Activated naive CD4-positive, alpha-beta T cell (primary cell): ENCODE data around the gene BTN1A1.
"Not testable (repeated sequence)": the region's sequence is repeated elsewhere in the genome, so short reads cannot be mapped to it uniquely, and the experiment has no call there.

Experiments
- DNase-seq, 4 experiments: peaks; one replicate each; lab custom pipeline; 2025; lab: John Stamatoyannopoulos, UW

The BTN1A1 gene

DNA sequence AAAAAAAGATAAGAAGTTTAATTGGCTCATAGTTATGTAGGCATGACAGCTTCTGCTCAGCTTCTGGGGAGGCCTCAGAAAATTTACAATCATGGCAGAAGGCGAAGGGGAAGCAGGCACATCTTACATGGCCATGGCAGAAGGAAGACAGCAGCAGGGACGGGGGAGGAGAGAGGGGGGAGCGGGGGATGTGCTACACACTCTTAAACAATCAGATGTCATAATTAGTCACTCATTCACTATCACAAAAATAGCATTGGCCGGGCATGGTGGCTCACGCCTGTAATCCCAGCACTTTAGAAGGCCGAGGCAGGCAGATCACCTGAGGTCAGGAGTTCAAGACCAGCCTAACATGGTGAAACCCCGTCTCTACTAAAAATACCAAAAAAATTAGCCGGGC, 10.9 kb downstream of the BTN1A1 start:
- not testable (repeated sequence) for DNase-seq

DNA sequence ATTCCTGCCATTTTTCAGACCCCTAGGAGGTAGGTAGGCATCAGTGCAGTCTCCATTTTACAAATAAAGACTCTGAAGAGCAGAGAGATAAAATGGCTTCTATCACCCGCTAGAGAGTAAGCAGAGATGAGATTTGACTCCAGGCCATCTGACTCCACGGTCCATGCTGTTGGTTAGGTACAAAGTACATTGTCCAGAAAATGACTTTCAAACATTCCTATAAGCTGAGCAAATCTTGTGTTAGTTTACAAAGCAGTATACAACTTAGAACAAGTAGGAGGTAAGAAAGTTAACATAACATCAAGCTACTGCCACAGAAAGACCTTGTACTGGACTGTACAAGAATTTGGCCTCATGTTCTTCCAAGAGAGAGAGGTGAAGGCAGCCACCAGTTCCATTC, 14.9 kb downstream of the BTN1A1 start:
- DNase-seq, result no peak

DNA sequence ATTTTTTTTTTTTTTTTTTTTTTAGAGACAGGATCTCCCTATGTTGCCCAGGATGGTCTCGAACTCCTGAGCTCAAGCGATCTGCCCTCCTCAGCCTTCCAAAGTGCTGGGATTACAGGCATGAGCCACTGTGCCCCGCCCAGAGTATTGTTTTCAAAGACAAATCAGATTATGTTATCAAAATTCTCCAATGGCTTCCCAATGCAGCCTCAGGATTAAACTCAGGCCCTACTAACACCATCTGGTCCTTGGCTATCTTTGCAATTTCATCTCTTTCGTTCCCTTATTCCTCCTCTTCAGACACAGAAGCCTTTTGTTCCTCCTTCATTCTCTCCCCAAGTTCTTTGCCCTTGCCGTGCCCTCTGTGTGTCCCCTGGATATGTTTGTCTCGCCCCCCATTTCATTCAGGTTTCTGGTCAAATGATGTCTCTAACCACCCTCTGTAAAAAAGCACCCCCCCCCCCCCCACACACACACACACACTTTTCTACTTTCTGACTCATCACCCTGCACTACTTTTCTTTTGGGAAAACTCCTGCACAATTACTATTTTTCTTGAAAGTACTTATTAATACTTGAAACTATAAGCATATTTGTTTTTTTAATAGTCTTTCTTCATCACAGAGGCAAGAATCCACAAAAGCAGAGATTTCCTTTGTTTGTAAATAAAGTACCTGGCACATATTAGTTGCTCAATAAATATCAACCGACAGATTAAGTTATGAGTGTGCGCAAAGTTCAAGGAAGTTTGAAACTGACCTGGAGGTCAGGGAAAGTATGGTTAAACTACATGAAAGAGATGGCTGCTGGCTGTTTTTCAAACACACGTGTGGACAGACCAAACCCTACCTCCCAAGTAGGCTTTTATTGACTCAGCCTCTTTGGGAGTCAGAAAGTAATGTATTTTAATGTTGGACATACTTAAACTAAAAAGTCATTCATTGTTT, 16.7 kb downstream of the BTN1A1 start:
- no peak for DNase-seq

DNA sequence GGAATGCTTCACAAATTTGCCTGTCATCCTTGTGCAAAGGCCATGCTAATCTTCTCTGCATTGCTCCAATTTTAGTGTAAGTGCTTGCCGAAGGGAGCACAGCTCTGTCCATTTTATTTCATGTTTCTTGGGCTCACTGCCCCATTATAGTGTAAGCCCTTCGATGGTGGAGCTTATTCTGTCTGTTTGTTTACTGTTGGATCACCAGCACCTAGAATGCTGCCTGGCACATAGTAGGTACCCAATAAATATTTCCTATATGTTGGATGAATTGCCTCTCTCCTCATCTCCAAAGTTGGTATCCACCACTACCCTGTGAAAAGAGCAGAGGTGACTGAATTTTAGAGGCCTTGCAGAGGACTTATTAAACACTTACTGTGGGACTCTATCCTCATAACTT, 19.3 kb downstream of the BTN1A1 start:
- no peak for DNase-seq

DNA sequence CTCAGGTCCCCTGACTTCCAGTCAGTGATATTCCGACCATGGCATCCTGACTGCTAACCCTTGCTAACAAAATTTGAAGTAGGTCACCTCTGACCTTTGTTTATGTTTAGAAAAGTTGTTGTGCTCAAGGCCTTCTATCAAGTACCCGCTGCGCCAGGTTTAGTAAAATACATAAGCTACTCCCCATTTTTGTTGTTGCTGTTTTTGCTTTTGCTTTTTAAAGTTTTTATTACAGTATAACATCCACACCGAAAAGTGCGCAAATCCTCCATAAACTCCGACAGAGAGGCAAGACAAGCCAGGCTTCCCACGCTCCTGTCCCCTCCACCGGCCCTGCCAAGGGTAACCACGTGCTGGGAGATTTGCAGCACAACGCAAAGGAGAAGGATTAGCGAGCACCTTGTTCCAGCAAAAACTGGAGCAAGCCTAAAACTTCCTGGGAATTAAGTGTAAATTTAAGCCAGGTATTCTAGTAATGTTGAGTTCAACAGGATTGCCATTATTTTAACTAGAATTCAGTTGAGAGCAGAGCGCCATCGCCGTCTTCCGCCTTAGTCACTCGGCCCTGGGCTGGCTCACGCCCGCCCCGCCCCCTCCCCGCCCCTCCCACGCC, 20.2 kb downstream of the BTN1A1 start:
- no peak for DNase-seq

DNA sequence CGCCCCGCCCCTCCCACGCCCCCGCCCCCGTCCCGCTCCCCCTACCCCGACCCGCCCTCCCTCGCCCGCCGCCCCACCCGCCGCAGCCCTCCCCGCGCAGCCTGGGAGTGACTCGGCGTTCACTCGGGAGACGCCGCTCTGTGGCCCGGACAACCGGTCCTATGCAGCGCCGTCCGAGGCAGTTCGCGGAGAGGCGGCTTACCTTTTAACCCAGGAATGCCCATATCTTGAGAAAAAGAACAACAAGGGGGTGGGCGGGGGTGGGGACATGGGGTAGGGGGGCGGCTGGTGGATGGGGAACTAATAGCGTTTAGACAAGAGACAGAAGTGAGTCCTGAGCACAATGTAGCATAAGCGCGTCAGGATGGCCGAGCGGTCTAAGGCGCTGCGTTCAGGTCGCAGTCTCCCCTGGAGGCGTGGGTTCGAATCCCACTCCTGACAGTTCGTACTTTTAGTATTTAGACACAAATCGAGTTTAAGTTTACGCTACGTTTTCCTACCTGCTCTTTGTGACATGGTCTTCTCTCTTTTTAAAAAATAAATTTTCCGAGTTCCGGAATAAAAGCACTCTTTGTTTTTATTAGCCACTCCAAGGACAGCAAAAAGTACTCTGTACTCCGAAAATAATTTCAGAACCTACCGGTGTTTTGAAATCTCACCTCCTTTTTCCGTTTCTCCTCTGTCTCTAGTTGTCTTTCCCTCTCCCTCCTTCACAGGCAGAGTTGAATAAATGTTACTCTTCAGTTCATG, 20.9 kb downstream of the BTN1A1 start:
- DNase-seq, result peak; percentile 59 to 83 (median 70)

DNA sequence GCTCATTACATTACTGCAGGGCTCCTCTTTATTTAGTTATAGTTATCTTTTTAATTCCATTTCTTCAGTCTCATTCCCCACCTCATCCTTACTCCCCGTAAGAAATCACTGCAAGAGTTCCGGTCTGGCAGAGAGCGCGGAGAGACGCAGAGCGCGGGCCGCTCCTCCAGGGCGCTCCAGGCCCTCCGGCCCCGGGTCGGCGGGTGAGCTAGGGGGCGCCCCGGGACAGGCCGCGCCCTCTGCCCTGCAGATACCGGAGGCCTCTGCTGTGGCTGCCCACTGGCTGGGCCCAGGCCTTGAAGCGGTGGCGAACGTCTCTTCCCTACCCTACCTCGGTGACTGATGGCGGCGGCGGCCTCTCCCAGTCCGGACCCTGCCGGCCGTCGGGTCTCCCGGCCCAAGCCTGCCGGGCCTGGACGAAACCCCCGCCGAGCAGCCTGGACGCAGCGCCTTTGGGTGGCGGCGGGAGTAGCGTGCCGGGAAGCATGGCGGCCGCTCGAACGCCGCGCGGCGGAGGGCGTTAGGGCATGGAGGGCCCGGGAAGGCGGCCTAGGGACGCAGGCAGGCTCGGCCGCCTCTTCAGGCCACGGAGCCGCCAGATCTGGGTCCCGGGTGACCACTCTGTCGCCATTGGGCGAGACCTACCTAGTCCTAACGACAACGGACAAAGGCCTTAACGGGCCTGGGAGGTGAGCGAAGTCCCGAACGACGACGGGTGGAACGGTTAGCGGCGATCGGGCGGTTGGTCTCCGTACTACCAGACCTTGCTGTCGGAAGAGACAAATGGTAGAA, 21.7 kb downstream of the BTN1A1 start:
- peak; percentile 15 to 66 (median 28) for DNase-seq

DNA sequence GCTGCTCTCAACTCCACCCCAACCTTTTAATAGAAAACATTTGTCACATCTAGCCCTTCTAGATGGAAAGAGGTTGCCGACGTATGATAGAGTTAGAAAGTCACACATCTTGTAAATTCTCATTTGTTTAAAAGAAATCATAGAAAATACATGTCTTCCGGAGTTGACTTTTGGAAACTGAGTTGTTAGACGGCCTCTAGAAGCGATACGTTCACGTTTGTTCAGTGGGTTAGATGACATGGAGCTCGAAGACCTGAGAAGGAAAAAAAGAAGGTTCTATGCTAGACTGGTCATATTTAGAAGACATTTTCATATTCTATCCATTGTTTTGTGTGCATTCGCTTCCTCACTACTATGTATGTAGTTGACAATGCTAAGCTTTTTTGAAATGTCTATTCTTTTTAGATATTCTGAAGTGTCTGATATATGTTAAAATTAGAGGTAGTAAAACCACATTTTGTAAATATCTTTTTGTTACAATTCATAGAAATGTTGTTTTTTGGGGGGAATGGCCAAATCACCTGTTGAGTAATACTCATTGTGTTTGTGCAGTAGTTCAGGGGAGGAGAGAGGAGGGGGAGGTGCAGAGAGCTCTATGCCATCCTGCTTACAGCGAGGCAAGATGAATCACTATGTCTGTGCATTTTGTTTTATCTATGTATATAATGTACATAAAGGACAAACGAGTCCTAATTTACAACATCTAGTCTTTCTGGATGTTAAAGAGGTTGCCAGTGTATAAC, 22.6 kb downstream of the BTN1A1 start:
- DNase-seq, result not testable (repeated sequence)

DNA sequence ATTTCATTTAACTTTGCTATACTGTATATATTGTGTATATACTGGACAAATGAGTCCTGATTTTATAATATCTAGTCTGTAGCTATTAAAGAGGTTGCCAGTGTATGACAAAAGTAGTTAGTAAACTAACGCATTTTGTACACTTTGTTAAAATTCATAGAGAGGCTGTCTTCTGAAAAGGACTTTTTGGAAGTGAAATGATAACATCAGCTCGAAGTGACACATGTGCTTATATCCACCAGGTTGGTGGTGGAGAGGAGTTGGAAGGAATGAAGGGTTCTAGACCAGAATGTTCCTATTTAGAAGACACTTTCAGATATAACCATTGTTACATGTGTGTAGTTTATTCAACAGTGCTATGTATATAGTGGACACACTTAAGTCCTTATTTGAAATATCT, 24.2 kb downstream of the BTN1A1 start:
- DNase-seq, result not testable (repeated sequence)

DNA sequence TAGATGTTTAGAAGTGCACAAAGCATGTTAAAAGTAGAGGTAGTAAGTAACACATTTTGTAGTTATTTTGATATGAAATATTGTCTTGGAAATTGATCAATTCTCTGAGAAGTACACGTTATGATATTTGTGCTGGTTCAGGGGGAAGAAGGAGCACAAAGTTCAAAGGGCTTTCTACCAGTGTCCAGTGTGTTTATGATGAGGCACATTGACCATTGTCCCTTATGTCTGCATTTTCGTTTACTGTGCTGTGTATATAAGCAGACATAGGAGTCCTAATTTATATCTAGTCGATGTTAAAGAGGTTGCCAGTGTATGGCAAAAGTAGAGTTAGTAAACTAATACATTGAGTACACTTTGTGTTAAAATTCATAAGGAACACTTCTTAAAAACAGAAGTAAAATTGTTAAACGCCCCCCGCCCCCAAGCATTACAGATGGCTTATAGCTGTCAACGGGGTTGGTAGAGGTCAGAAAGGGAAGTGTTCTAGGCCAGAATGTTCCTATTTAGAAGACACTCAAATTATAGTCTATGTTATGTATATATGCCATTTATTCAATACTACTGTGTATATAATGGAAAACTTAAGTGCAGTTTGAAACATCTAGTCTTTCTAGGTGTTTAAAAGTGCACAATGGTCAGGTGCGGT, 24.7 kb downstream of the BTN1A1 start:
- DNase-seq, result no peak

DNA sequence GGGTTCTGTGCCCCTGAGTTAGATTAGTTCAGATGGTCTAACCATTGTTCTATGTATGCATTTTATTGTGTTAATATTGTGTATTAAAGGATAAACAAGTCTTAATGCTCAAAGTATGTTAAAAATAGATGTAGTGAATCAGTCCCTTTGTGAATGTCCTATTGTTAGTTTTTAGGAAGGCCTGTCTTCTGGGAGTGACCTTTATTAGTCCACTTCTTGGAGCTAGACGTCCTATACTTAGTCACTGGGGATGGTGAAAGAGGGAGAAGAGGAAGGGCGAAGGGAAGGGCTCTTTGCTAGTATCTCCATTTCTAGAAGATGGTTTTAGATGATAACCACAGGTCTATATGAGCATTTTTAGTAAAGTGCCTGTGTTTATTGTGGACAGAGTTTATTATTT, 25.7 kb downstream of the BTN1A1 start:
- DNase-seq, result no peak

DNA sequence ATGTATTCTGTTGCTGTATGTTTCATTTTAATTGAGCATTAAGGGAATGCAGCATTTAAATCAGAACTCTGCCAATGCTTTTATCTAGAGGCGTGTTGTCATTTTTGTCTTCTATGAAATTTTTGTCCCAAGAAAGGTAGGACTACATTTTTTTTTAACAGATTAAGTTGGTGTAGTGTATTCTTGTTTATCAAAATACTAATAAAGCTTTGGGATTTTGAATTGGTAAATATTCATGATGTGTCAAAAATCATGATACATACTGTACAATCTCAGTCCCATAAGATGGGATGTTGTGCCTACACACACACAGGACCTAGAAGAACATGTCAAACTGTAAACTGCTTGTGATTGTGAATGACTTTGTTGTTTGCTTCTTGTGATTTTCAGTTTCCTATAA, 26.8 kb downstream of the BTN1A1 start:
- DNase-seq, result no peak

DNA sequence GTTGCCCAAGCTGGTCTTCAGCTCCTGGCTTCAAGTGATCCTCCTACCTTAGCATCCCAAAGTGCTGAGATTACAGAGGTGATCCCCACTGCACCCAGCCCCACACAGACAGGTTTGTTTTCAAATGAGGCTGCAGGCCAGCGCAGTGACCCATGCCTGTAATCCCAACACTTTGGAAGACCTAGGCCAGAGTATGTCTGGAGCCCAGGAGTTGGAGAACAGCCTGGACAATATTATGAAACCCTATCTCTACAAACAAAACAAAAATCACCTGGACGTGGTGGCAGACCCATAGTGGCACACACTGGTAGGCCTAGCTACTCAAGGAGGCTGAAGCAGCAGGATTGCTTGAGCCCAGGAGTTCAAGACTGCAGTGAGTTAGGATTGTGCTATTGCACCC, 30.1 kb downstream of the BTN1A1 start:
- no peak for DNase-seq

DNA sequence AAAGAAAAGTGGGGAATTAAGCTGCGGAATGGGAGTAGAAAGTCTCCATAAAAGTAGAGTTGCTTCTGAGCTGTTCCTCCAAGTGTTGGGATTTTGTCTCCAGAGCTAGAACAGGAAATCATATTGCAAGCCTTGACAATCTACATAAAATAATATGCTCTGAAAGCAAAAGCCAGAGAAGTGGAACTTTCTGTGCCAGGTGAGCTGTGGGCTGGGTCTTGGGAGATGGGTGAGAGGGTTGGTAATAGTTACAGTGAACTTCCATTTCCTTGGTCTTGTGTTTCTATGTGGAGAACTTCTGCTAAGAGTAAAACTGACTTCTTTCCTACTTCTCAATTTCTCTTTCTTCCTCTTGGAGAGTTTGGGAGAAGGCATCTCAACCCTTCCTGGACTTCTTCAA, 31.8 kb downstream of the BTN1A1 start:
- no peak for DNase-seq

DNA sequence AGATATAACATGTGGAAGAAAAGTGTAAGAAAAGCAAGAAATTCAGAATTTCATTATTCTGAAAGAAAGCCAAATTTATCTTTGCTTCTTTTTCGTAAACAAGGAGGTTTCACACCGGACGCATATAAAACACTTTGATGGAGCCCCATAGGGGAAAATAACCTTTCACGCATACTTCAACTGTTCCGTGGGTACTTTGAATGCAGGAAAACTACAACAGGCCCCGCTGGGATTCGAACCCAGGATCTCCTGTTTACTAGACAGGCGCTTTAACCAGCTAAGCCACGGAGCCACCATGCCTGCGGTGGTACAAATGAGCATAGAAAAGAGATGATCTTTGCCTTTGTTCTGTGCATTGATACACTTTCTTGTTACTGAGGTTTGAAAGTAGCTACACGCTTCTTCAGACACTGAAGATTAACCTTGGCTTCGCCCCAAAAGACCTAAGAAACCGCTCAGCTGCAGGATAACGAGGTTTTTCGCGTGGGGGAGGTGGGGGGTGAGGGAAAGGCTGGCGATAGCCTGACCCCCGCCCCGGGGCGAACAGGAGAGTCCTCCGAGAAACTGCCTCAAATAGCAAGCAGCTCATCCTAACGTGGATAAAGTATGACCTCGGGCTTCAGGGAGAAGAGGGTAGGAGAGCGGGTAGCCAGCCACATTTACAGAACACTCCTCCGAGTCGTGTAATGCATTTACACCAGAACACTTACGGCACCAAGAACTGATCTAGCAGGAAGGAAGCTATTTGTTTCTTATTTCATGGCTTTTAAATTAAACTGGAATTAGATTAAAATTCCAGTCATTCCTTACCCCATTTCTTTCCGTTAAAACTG, 32.8 kb downstream of the BTN1A1 start:
- peak; percentile 75 to 88 (median 81) for DNase-seq

DNA sequence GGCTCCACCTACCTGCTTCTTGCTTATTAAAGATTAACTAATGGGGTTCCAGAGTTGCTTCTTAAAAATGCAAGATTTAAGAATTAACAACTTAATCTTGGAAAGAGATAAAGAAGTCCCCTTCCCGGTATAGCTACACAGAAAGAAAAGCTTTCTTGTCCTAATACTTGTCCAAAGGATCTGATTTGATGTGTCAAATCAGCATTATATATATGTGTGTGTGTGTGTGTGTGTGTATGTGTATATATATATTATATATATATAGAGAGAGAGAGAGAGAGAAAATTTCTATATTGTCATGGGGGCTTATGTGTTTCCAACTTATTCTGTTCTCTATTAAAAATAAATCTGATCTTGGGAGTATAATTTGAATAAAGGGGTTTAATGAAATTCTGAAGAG, 33.4 kb downstream of the BTN1A1 start:
- no peak for DNase-seq

DNA sequence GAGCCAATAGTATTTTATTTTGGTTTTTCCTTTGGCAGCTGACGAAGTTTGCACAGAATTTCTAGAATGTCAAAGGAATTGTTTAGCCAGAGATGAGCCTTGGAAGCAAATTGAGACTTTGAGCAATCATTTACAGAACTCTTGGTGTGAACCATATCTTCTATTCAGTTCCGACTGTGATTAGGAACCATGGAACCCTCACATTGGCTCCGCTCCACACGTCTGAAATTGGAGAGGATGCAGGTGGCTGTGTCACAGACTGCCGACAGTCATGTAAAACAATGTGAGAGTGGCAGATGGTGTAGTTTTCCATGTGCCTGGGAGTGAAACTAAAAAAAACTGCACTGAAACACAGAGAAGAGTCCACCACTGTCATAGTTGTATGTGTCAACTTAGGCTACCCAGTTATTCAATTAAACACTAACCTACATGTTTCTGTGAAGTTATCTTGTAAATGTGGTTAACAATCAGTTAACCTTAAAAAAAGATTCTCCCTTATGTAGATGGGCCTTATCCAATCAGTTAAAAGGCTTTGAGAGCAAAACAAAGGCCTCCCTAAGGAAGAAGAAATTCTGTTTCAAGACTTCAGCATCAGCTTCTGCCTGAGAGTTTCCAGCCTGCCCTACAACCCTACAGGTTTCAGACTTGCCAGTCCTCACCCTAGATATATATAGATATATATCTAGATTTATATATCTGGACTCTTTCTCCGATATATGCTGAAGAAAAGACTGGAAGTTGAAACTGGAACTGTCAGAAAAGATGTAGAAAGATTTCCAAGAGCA, 34.8 kb downstream of the BTN1A1 start:
- no peak for DNase-seq

DNA sequence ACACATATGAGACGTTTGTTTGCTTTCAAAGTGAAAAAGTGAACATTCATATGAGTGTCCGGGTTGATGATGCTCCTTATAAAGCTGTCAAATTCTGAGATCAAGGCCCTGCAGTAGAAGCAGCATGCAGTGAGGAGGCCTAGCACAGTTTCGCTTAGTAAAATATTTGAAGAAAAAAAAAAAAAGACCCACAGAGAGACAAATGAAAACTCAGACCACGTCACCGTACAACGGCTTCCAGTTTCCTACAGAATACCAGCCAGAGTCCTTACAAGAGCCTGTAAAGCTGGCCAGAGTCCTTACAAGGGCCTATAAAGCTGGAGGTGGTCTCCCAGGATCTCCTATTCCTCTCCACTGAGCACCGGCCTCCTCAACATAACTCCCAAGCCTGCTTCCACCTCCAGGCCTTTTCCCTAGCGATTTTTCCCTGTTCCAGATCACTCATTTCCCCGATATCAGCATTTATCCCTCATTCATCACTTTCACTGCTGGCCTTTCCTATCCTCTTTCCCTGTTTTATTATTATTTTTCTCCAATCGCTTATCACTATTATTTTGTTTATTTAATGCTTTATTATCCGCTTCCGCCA, 36.6 kb downstream of the BTN1A1 start:
- DNase-seq, result no peak
